Keratinocyte (primary cell): ENCODE results near the gene PRR14. TPM values are rescaled to one million over a fixed set of nuclear protein-coding genes. Genes with fewer than 3 reads are reported as not detected.

Experiments
- DNase-seq: peaks from one replicate; pipeline ENCODE4 v3.0.0-alpha.2; 2011; ENCODE audit warnings: low read depth, missing footprints, low spot score
- FAIRE-seq: peaks from 2 replicates; lab custom pipeline; 2011; peaks lifted over from hg19 to GRCh38; lab: Jason Lieb, UNC
- H2AFZ ChIP-seq: 2 replicates; pipeline ENCODE4 v1.6.0; 2012; ENCODE audit warnings: low read length, control low read depth, inconsistent platforms; ENCODE audit not compliant: control insufficient read depth
- H3K27ac ChIP-seq: 2 replicates; pipeline ENCODE4 v1.5.1; 2011; ENCODE audit warnings: low read length; ENCODE audit not compliant: control insufficient read depth, insufficient read depth
- H3K27me3 ChIP-seq: 3 replicates; pipeline ENCODE4 v1.6.0; 2011; ENCODE audit warnings: low read length; ENCODE audit not compliant: control insufficient read depth, insufficient read depth; ENCODE audit errors: extremely low read depth
- H3K36me3 ChIP-seq, 2 experiments: 2 replicates in 1 of 2; 3 replicates in 1 of 2; pipeline ENCODE4 v1.5.1; 2011; ENCODE audit warnings: low read length in 2 of 2, mild to moderate bottlenecking in 1 of 2; ENCODE audit not compliant: control insufficient read depth in 2 of 2, insufficient read depth in 2 of 2; ENCODE audit errors: extremely low read depth in 1 of 2
- H3K4me1 ChIP-seq: 3 replicates; pipeline ENCODE4 v1.5.1; 2011; ENCODE audit warnings: low read length; ENCODE audit not compliant: control insufficient read depth, insufficient read depth; ENCODE audit errors: extremely low read depth
- H3K4me2 ChIP-seq: 3 replicates; pipeline ENCODE4 v1.6.0; 2011; ENCODE audit warnings: low read depth, low read length; ENCODE audit not compliant: control insufficient read depth, insufficient read depth; ENCODE audit errors: extremely low read depth
- H3K4me3 ChIP-seq, 3 experiments: fragments of 200-600 bp in 1 of 3; sonication (generic) in 1 of 3; 2 replicates in 2 of 3; 3 replicates in 1 of 3; pipeline ENCODE4 v1.5.1; 2011 to 2016; ENCODE audit warnings: low read length in 3 of 3, mild to moderate bottlenecking in 3 of 3, control low read depth in 2 of 3, inconsistent platforms in 1 of 3, low read depth in 1 of 3, mixed read lengths in 1 of 3, mixed run types in 1 of 3, moderate library complexity in 1 of 3; ENCODE audit not compliant: control insufficient read depth in 2 of 3, insufficient read depth in 2 of 3; ENCODE audit errors: extremely low read depth in 1 of 3
- H3K79me2 ChIP-seq: 2 replicates; pipeline ENCODE4 v1.6.0; 2012; ENCODE audit warnings: low read length; ENCODE audit not compliant: control insufficient read depth, insufficient read depth
- H3K9ac ChIP-seq: 3 replicates; pipeline ENCODE4 v1.6.0; 2011; ENCODE audit warnings: low read length; ENCODE audit not compliant: control insufficient read depth, insufficient read depth; ENCODE audit errors: extremely low read depth
- H3K9me1 ChIP-seq: 3 replicates; pipeline ENCODE4 v1.6.0; 2011; ENCODE audit warnings: low read length; ENCODE audit not compliant: control insufficient read depth, insufficient read depth; ENCODE audit errors: extremely low read depth
- H3K9me3 ChIP-seq: 2 replicates; pipeline ENCODE4 v1.5.1; 2012; ENCODE audit warnings: low read depth, low read length; ENCODE audit not compliant: control insufficient read depth
- H4K20me1 ChIP-seq: 3 replicates; pipeline ENCODE4 v1.6.0; 2011; ENCODE audit warnings: low read length; ENCODE audit not compliant: control insufficient read depth, insufficient read depth; ENCODE audit errors: extremely low read depth
- CTCF ChIP-seq, 3 experiments: IDR thresholded peaks in 1 of 3; conservative IDR thresholded peaks in 1 of 3; optimal IDR thresholded peaks in 1 of 3; 2 replicates in 2 of 3; 3 replicates in 1 of 3; pipeline versions ENCODE3 to v1.5.1; 2011; ENCODE audit warnings: low read length in 3 of 3, mild to moderate bottlenecking in 3 of 3, moderate library complexity in 2 of 3, control low read depth in 1 of 3, inconsistent platforms in 1 of 3; ENCODE audit not compliant: insufficient read depth in 2 of 3; ENCODE audit errors: extremely low read depth in 1 of 3
- EZH2 ChIP-seq: IDR thresholded peaks from one replicate; pipeline ENCODE4 v1.6.1; 2012; ENCODE audit warnings: inconsistent platforms, mild to moderate bottlenecking, low read length, moderate library complexity
- dilution Hi-C: fragments of 300-500 bp; cut with MboI; formaldehyde crosslinking; loops from one replicate; pipeline ENCODE4 v1.7.0; 2020; ENCODE audit warnings: low sequenced_read_pairs; ENCODE audit not compliant: extremely low pct_ligation_motif_present
- polyA plus RNA-seq, 5 experiments: library from polyadenylated mRNA; depleted of rRNA in 3 of 5; stranded (reverse) in 3 of 5; stranded (forward) in 1 of 5; unstranded in 1 of 5; fragments of >200 nt; gene quantifications; 1 replicate in 1 of 5; 2 replicates in 3 of 5; 3 replicates in 1 of 5; pipeline versions ENCODE4 v1.2.1 to v1.2.3, GENCODE V29; 2011 to 2012; ENCODE audit warnings: missing spikeins in 2 of 5, low read depth in 1 of 5, low replicate concordance in 1 of 5

PRR14 gene
- polyA plus RNA-seq, 1 donor (not counting 4 experiments of a cell fraction or from before 2014, with no cell fraction given): 7.4 TPM

GRCh38 chr16:30652718-30653117 lies 2.0 kb downstream of the PRR14 start:
- FAIRE-seq: no peak

GRCh38 chr16:30654856-30655255 lies 4.1 kb downstream of the PRR14 start:
- FAIRE-seq (no peak), DNase-seq (no peak)
- H3K9me1 ChIP-seq: no peaks in the 10 kb centered on the region
- TF ChIP-seq CTCF (optimal IDR thresholded peaks at IDR 0.05 in 1 of 3, IDR thresholded peaks at IDR 0.05 in 1 of 3, conservative IDR thresholded peaks at IDR 0.05 in 1 of 3; ENCODE audit: extremely low read depth in 1 of 3, insufficient read depth in 2 of 3, low read length in 3 of 3) (no peak), EZH2 (no peak)
- peaks cover 30% of the 10 kb centered on the region in 2 experiments for H3K36me3 ChIP-seq
- H3K4me3 ChIP-seq: no peak overlapping the region
- H3K27me3 ChIP-seq: no peaks in the 10 kb centered on the region
- peaks cover 17% of the 10 kb centered on the region for H3K79me2 ChIP-seq
- H3K9ac ChIP-seq: no peak overlapping the region
- dilution Hi-C loops: no loop called here
- H3K4me1 ChIP-seq: peaks cover 24% of the 10 kb centered on the region
- H3K4me2 ChIP-seq: no peak overlapping the region
- no peaks in the 10 kb centered on the region for H3K9me3 ChIP-seq
- H2AFZ ChIP-seq: no peak overlapping the region
- H4K20me1 ChIP-seq: no peaks in the 10 kb centered on the region
- no peak overlapping the region for H3K27ac ChIP-seq

More at GRCh38 chr16:30652718-30653117, 2.0 kb downstream of the PRR14 start:
- Histone ChIP-seq H3K4me3 (no peak overlapping the region), H3K9me1 (no peaks in the 10 kb centered on the region), H3K4me1 (peaks cover 27% of the 10 kb centered on the region), H3K9ac (no peak overlapping the region), H3K27me3 (no peaks in the 10 kb centered on the region), H3K9me3 (no peaks in the 10 kb centered on the region), H2AFZ (no peak overlapping the region), H3K79me2 (peaks cover 14% of the 10 kb centered on the region), H3K4me2 (no peak overlapping the region), H3K36me3 (peaks cover 30% of the 10 kb centered on the region in 2 experiments), H4K20me1 (no peaks in the 10 kb centered on the region), H3K27ac (no peak overlapping the region)
- no peak for TF ChIP-seq EZH2
- no peak for TF ChIP-seq CTCF (optimal IDR thresholded peaks at IDR 0.05 in 1 of 3, IDR thresholded peaks at IDR 0.05 in 1 of 3, conservative IDR thresholded peaks at IDR 0.05 in 1 of 3; ENCODE audit: extremely low read depth in 1 of 3, insufficient read depth in 2 of 3, low read length in 3 of 3)
- DNase-seq: no peak
- dilution Hi-C loops: no loop called here
